Pancreas (tissue), 10 donors: ENCODE results near the gene OPCML. TPM values are rescaled to one million over a fixed set of nuclear protein-coding genes. Genes with fewer than 3 reads are reported as not detected.

Source experiments
- ATAC-seq, 4 donors: fragments of 200-7000 bp; cut with Tn5 transposase; one replicate each; pipeline versions ENCODE4 v1.8.0 to v1.9.1; 2020; ENCODE audit warnings: mild to moderate bottlenecking in 4 of 4, moderate library complexity in 4 of 4
- DNase-seq, 6 donors: peaks; one replicate each; pipeline ENCODE4 v3.0.0-alpha.2; 2020
- FAIRE-seq: peaks from 2 replicates; lab custom pipeline; 2012; peaks lifted over from hg19 to GRCh38; lab: Jason Lieb, UNC
- H3K27ac ChIP-seq, 4 donors: fragments of 200-600 bp; sonication (generic); 1 replicate in 3 of 4; 2 replicates in 1 of 4; pipeline versions ENCODE4 v1.5.0 to v1.8.0; 2020
- H3K27me3 ChIP-seq, 4 donors: fragments of 200-600 bp; one replicate each; pipeline ENCODE4 v1.8.0; 2021
- H3K36me3 ChIP-seq, 3 donors: fragments of 200-600 bp; sonication (generic) in 1 of 3; one replicate each; pipeline versions ENCODE4 v1.5.0 to v1.8.0; 2020 to 2021
- H3K4me1 ChIP-seq, 3 donors: fragments of 200-600 bp; one replicate each; pipeline ENCODE4 v1.8.0; 2021
- H3K4me3 ChIP-seq, 4 donors: fragments of 200-600 bp; sonication (generic) in 2 of 4; one replicate each; pipeline versions ENCODE4 v1.5.0 to v1.8.0; 2020 to 2021
- H3K9me3 ChIP-seq, 4 donors: fragments of 200-600 bp; one replicate each; pipeline ENCODE4 v1.8.0; 2021
- CTCF ChIP-seq, 4 donors: fragments of 200-600 bp; sonication (generic) in 3 of 4; IDR thresholded peaks; one replicate each; pipeline versions ENCODE4 v1.5.0 to v1.8.0; 2021; ENCODE audit warnings: antibody characterized with exemption in 4 of 4
- WGBS, 2 donors: extraction: QIAGEN DNeasy Blood & Tissue Kit; methylation state at CpG; one replicate each; pipeline ENCODE4 v1.1.7; 2013; 5-methylcytosine and 5-hydroxymethylcytosine counted together
- intact Hi-C, 3 donors: fragments of 100-400 bp; cut with DNase I; formaldehyde crosslinking; loops; one replicate each; pipeline versions ENCODE4 v1.11.1 to v1.14.2; 2022
- polyA plus RNA-seq, 2 donors: library from polyadenylated mRNA; stranded (reverse); fragments of 200-250 nt; gene quantifications; one replicate each; pipeline ENCODE4 v1.2.3, GENCODE V29; 2013
- total RNA-seq, 6 donors: library from RNA; stranded (reverse); fragmentation: NEBNext Ultra II Directional in 4 of 6; extraction: Animal tissue kit (Norgen Biotek cat#: 25700) in 4 of 6; gene quantifications; one replicate each; pipeline versions ENCODE4 v1.2.1 to v1.2.4, GENCODE V29; 2021 to 2023
- donor health status: healthy with polysubstance abuse.
- donor health status: DM: no; HTN: no; CAD: no; lungs with moderate emphysema.
- donor health status: DM: no; HTN: no; CAD: no.
- donor health status: control.
- donor health status: control.
- donor health status: Bipolar disorder and iron deficiency.
- donor health status: DM: yes; HTN: yes; CAD: no.
- donor health status: DM: no; HTN: no; CAD: no.
- donor health status: DM: no; HTN: no; CAD: no.
- donor health status: DM: yes; HTN: yes; CAD: no.

Gene OPCML
- total and polyA plus RNA-seq, 8 donors, result 0.05 to 0.31 (median 0.19) TPM

GRCh38 chr11:133497477-133498140 lies 34.7 kb downstream of the OPCML start:
- Histone ChIP-seq H3K27ac (no peak overlapping the region), H3K9me3 (no peaks in the 10 kb centered on the region), H3K4me3 (no peak overlapping the region), H3K36me3 (no peaks in the 10 kb centered on the region), H3K4me1 (no peaks in the 10 kb centered on the region), H3K27me3 (peaks cover 0 to 7% (median 0%) of the 10 kb centered on the region in 4 donors)
- intact Hi-C loops, result no loop called here
- 67 to 69% methylated on average over 12 of the region's 12 CpGs for WGBS, 2 donors
- ATAC-seq, result no peak
- FAIRE-seq, result no peak
- TF ChIP-seq CTCF (IDR thresholded peaks at IDR 0.05), result no peak
- no peak for DNase-seq

GRCh38 chr11:133492895-133493294 lies 39.4 kb downstream of the OPCML start:
- Histone ChIP-seq H3K4me3 (no peak overlapping the region), H3K27me3 (peaks cover 0 to 6% (median 0%) of the 10 kb centered on the region in 4 donors), H3K36me3 (no peaks in the 10 kb centered on the region), H3K9me3 (no peaks in the 10 kb centered on the region), H3K27ac (no peak overlapping the region), H3K4me1 (no peaks in the 10 kb centered on the region)
- no peak for TF ChIP-seq CTCF (IDR thresholded peaks at IDR 0.05)
- ATAC-seq, result no peak
- WGBS, 2 donors, result 66 to 71% methylated on average over 5 of the region's 5 CpGs
- no peak for DNase-seq
- FAIRE-seq, result no peak
- intact Hi-C loops, result no loop called here

- DNase-seq (no peak), FAIRE-seq (no peak), ATAC-seq (no peak)
- WGBS, 2 donors, result 55 to 61% methylated on average over 9 of the region's 9 CpGs
- intact Hi-C loops, result no loop called here
- Histone ChIP-seq H3K27me3 (peaks cover 0 to 6% (median 0%) of the 10 kb centered on the region in 4 donors), H3K4me1 (no peaks in the 10 kb centered on the region), H3K4me3 (no peak overlapping the region), H3K9me3 (no peaks in the 10 kb centered on the region), H3K36me3 (no peaks in the 10 kb centered on the region), H3K27ac (no peak overlapping the region)
- no peak for TF ChIP-seq CTCF (IDR thresholded peaks at IDR 0.05)
Measured at GRCh38 chr11:133491680-133492383, 40.5 kb downstream of the OPCML start.

GRCh38 chr11:133480722-133481121 lies 51.6 kb downstream of the OPCML start:
- H3K27me3 ChIP-seq, result no peaks in the 10 kb centered on the region
- no peak for TF ChIP-seq CTCF (IDR thresholded peaks at IDR 0.05)
- no peaks in the 10 kb centered on the region for H3K9me3 ChIP-seq
- H3K4me1 ChIP-seq, result no peaks in the 10 kb centered on the region
- 32 to 41% methylated on average over 1 of the region's 1 CpG for WGBS, 2 donors
- H3K4me3 ChIP-seq, result no peak overlapping the region
- ATAC-seq (no peak), FAIRE-seq (no peak), DNase-seq (no peak)
- no peak overlapping the region for H3K27ac ChIP-seq
- intact Hi-C loops, result no loop called here
- no peaks in the 10 kb centered on the region for H3K36me3 ChIP-seq

- Histone ChIP-seq H3K4me1 (no peaks in the 10 kb centered on the region), H3K27me3 (no peaks in the 10 kb centered on the region), H3K36me3 (no peaks in the 10 kb centered on the region), H3K9me3 (no peaks in the 10 kb centered on the region), H3K4me3 (no peak overlapping the region), H3K27ac (no peak overlapping the region)
- TF ChIP-seq CTCF (IDR thresholded peaks at IDR 0.05), result no peak
- 63 to 77% methylated on average over 2 of the region's 2 CpGs for WGBS, 2 donors
- intact Hi-C loops, result loop anchor here in 1 of 3 donors (10.0 kb wide), 1 partner anchor 56 kb away; the partner anchor contains the start of gene OPCML
- FAIRE-seq (no peak), ATAC-seq (no peak), DNase-seq (no peak)
Measured at GRCh38 chr11:133479209-133479608, 53.1 kb downstream of the OPCML start.
